Keratinocyte (primary cell): ENCODE results near the gene SAMHD1. TPM values are rescaled to one million over a fixed set of nuclear protein-coding genes. Genes with fewer than 3 reads are reported as not detected.

Experiments
- DNase-seq: peaks from one replicate; pipeline ENCODE4 v3.0.0-alpha.2; 2011; ENCODE audit warnings: low read depth, missing footprints, low spot score
- FAIRE-seq: peaks from 2 replicates; lab custom pipeline; 2011; peaks lifted over from hg19 to GRCh38; lab: Jason Lieb, UNC
- H2AFZ ChIP-seq: 2 replicates; pipeline ENCODE4 v1.6.0; 2012; ENCODE audit warnings: low read length, control low read depth, inconsistent platforms; ENCODE audit not compliant: control insufficient read depth
- H3K27ac ChIP-seq: 2 replicates; pipeline ENCODE4 v1.5.1; 2011; ENCODE audit warnings: low read length; ENCODE audit not compliant: control insufficient read depth, insufficient read depth
- H3K27me3 ChIP-seq: 3 replicates; pipeline ENCODE4 v1.6.0; 2011; ENCODE audit warnings: low read length; ENCODE audit not compliant: control insufficient read depth, insufficient read depth; ENCODE audit errors: extremely low read depth
- H3K36me3 ChIP-seq, 2 experiments: 2 replicates in 1 of 2; 3 replicates in 1 of 2; pipeline ENCODE4 v1.5.1; 2011; ENCODE audit warnings: low read length in 2 of 2, mild to moderate bottlenecking in 1 of 2; ENCODE audit not compliant: control insufficient read depth in 2 of 2, insufficient read depth in 2 of 2; ENCODE audit errors: extremely low read depth in 1 of 2
- H3K4me1 ChIP-seq: 3 replicates; pipeline ENCODE4 v1.5.1; 2011; ENCODE audit warnings: low read length; ENCODE audit not compliant: control insufficient read depth, insufficient read depth; ENCODE audit errors: extremely low read depth
- H3K4me2 ChIP-seq: 3 replicates; pipeline ENCODE4 v1.6.0; 2011; ENCODE audit warnings: low read depth, low read length; ENCODE audit not compliant: control insufficient read depth, insufficient read depth; ENCODE audit errors: extremely low read depth
- H3K4me3 ChIP-seq, 3 experiments: fragments of 200-600 bp in 1 of 3; sonication (generic) in 1 of 3; 2 replicates in 2 of 3; 3 replicates in 1 of 3; pipeline ENCODE4 v1.5.1; 2011 to 2016; ENCODE audit warnings: low read length in 3 of 3, mild to moderate bottlenecking in 3 of 3, control low read depth in 2 of 3, inconsistent platforms in 1 of 3, low read depth in 1 of 3, mixed read lengths in 1 of 3, mixed run types in 1 of 3, moderate library complexity in 1 of 3; ENCODE audit not compliant: control insufficient read depth in 2 of 3, insufficient read depth in 2 of 3; ENCODE audit errors: extremely low read depth in 1 of 3
- H3K79me2 ChIP-seq: 2 replicates; pipeline ENCODE4 v1.6.0; 2012; ENCODE audit warnings: low read length; ENCODE audit not compliant: control insufficient read depth, insufficient read depth
- H3K9ac ChIP-seq: 3 replicates; pipeline ENCODE4 v1.6.0; 2011; ENCODE audit warnings: low read length; ENCODE audit not compliant: control insufficient read depth, insufficient read depth; ENCODE audit errors: extremely low read depth
- H3K9me1 ChIP-seq: 3 replicates; pipeline ENCODE4 v1.6.0; 2011; ENCODE audit warnings: low read length; ENCODE audit not compliant: control insufficient read depth, insufficient read depth; ENCODE audit errors: extremely low read depth
- H3K9me3 ChIP-seq: 2 replicates; pipeline ENCODE4 v1.5.1; 2012; ENCODE audit warnings: low read depth, low read length; ENCODE audit not compliant: control insufficient read depth
- H4K20me1 ChIP-seq: 3 replicates; pipeline ENCODE4 v1.6.0; 2011; ENCODE audit warnings: low read length; ENCODE audit not compliant: control insufficient read depth, insufficient read depth; ENCODE audit errors: extremely low read depth
- EZH2 ChIP-seq: IDR thresholded peaks from one replicate; pipeline ENCODE4 v1.6.1; 2012; ENCODE audit warnings: inconsistent platforms, mild to moderate bottlenecking, low read length, moderate library complexity
- dilution Hi-C: fragments of 300-500 bp; cut with MboI; formaldehyde crosslinking; loops from one replicate; pipeline ENCODE4 v1.7.0; 2020; ENCODE audit warnings: low sequenced_read_pairs; ENCODE audit not compliant: extremely low pct_ligation_motif_present
- polyA plus RNA-seq, 5 experiments: library from polyadenylated mRNA; depleted of rRNA in 3 of 5; stranded (reverse) in 3 of 5; stranded (forward) in 1 of 5; unstranded in 1 of 5; fragments of >200 nt; gene quantifications; 1 replicate in 1 of 5; 2 replicates in 3 of 5; 3 replicates in 1 of 5; pipeline versions ENCODE4 v1.2.1 to v1.2.3, GENCODE V29; 2011 to 2012; ENCODE audit warnings: missing spikeins in 2 of 5, low read depth in 1 of 5, low replicate concordance in 1 of 5
- TF ChIP-seq, protein P1 (sequence below), 3 experiments: IDR thresholded peaks in 1 of 3; conservative IDR thresholded peaks in 1 of 3; optimal IDR thresholded peaks in 1 of 3; 2 replicates in 2 of 3; 3 replicates in 1 of 3; pipeline versions ENCODE3 to v1.5.1; 2011; ENCODE audit warnings: low read length in 3 of 3, mild to moderate bottlenecking in 3 of 3, moderate library complexity in 2 of 3, control low read depth in 1 of 3, inconsistent platforms in 1 of 3; ENCODE audit not compliant: insufficient read depth in 2 of 3; ENCODE audit errors: extremely low read depth in 1 of 3

Gene SAMHD1
- polyA plus RNA-seq, 1 donor (not counting 4 experiments of a cell fraction or from before 2014, with no cell fraction given), result 26.5 TPM

DNA sequence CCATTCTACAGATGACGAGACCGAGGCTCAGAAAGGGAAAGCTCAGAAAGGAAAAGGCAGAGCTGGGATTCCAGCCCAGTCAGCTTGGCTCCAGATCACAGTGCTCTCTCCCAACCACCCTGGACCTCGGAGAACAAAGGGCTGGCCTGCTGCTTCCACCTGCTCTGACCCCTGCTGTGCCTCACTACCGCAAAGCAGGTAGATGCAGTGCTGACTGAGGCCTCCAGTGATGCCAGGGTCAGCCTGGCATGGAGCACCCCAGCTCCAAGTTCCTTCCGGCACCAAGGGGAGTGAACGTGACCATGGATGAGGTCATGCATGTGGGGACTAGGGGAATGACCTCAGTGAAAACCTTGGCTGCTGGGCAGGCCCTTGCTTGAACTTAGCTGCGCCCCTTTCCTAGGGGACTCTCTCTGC lies 96.3 kb downstream of the SAMHD1 start:
- Histone ChIP-seq H3K36me3 (peaks cover 4 to 22% of the 10 kb centered on the region in 2 experiments), H3K4me2 (peak overlapping the region; percentile 52), H3K27ac (peak overlapping the region; percentile 44), H3K27me3 (no peaks in the 10 kb centered on the region), H3K9ac (no peak overlapping the region), H4K20me1 (peaks cover 4% of the 10 kb centered on the region), H3K4me3 (no peak overlapping the region), H3K9me3 (no peaks in the 10 kb centered on the region), H3K4me1 (peaks cover 64% of the 10 kb centered on the region), H3K9me1 (peaks cover 10% of the 10 kb centered on the region), H2AFZ (no peak overlapping the region), H3K79me2 (peaks cover 90% of the 10 kb centered on the region)
- FAIRE-seq, result no peak
- dilution Hi-C loops, result no loop called here
- DNase-seq, result no peak
- TF ChIP-seq, protein P1, sequence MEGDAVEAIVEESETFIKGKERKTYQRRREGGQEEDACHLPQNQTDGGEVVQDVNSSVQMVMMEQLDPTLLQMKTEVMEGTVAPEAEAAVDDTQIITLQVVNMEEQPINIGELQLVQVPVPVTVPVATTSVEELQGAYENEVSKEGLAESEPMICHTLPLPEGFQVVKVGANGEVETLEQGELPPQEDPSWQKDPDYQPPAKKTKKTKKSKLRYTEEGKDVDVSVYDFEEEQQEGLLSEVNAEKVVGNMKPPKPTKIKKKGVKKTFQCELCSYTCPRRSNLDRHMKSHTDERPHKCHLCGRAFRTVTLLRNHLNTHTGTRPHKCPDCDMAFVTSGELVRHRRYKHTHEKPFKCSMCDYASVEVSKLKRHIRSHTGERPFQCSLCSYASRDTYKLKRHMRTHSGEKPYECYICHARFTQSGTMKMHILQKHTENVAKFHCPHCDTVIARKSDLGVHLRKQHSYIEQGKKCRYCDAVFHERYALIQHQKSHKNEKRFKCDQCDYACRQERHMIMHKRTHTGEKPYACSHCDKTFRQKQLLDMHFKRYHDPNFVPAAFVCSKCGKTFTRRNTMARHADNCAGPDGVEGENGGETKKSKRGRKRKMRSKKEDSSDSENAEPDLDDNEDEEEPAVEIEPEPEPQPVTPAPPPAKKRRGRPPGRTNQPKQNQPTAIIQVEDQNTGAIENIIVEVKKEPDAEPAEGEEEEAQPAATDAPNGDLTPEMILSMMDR (optimal IDR thresholded peaks at IDR 0.05 in 1 of 3, IDR thresholded peaks at IDR 0.05 in 1 of 3, conservative IDR thresholded peaks at IDR 0.05 in 1 of 3; ENCODE audit: extremely low read depth in 1 of 3, insufficient read depth in 2 of 3, low read length in 3 of 3), result no peak
- no peak for TF ChIP-seq EZH2

DNA sequence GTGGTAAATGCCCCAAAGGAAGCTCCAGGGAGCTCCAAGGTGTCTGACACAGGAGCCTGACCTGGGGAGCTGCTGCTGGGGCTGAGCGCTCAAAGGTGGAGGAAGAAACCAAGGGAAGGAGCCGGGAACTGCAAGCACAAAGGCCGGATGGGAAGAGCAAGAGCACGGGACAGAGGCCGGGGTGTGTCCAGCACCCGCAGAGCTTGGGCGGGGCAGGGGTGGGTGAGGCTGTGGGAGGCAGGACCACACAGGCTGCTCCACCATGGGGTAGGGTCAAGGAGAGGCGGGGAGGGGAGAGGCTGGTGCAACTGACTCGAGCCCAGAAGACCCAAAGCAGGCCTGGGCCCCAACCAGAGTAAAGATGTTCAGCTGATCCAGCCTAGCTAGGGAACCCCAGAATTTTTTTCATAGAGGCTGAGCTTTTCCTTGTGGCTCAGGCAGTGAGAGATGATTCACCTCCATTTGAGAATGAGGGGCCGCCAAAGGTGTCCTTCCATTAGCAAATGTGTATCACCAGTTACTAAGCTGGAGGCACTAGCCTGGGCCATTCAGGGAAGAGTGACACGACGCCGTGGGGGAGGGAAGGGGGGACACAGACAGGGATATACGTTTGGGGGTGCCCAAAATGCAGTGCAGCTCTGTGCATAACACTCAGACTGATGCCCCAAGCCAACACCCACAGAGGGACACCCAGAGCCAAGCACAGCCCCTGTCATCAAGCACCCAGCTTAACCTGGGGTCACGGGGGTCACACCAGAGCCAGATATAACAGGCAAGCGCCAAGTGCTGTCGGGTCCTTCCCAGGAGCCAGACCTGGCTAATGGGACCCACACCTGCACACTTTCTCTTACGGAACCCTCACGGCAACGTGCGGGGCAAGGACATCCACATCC lies 96.9 kb downstream of the SAMHD1 start:
- peak overlapping the region; percentile 44 for H3K27ac ChIP-seq
- H3K4me1 ChIP-seq, result peaks cover 58% of the 10 kb centered on the region
- peaks cover 4% of the 10 kb centered on the region for H4K20me1 ChIP-seq
- peak overlapping the region; percentile 52 for H3K4me2 ChIP-seq
- H3K27me3 ChIP-seq, result no peaks in the 10 kb centered on the region
- no peak overlapping the region for H2AFZ ChIP-seq
- H3K9me1 ChIP-seq, result peaks cover 10% of the 10 kb centered on the region
- no peak for DNase-seq
- no peaks in the 10 kb centered on the region for H3K9me3 ChIP-seq
- dilution Hi-C loops, result no loop called here
- no peak for FAIRE-seq
- no peak for TF ChIP-seq EZH2
- TF ChIP-seq, protein P1 (optimal IDR thresholded peaks at IDR 0.05 in 1 of 3, IDR thresholded peaks at IDR 0.05 in 1 of 3, conservative IDR thresholded peaks at IDR 0.05 in 1 of 3; ENCODE audit: extremely low read depth in 1 of 3, insufficient read depth in 2 of 3, low read length in 3 of 3), result no peak
- H3K4me3 ChIP-seq, result no peak overlapping the region
- peaks cover 4 to 22% of the 10 kb centered on the region in 2 experiments for H3K36me3 ChIP-seq
- H3K9ac ChIP-seq, result peak overlapping the region; percentile 29
- H3K79me2 ChIP-seq, result peaks cover 90% of the 10 kb centered on the region
